IMR-90 (cell line): ENCODE results near the gene ZSCAN5B. TPM values are rescaled to one million over a fixed set of nuclear protein-coding genes. Genes with fewer than 3 reads are reported as not detected.

Experiments
- ATAC-seq: fragments of 200-7000 bp; cut with Tn5 transposase; 2 replicates; pipeline ENCODE4 v1.9.1; 2020; ENCODE audit warnings: low read depth, mild to moderate bottlenecking, moderate library complexity
- BruUV-seq: library from RNA; stranded (reverse); fragments of 400-500 nt; replicated peaks from 2 replicates; lab custom pipeline; 2021; lab: Mats Ljungman, UMichigan
- CTCF ChIA-PET: fragments of 300-600 bp; formaldehyde crosslinking; extraction: SDS; loops from one replicate; lab custom pipeline; 2021; ENCODE audit warnings: antibody characterized with exemption; lab: Yijun Ruan, JAX
- POLR2A ChIA-PET: fragments of 300-600 bp; sonication (Branson Sonifier 250); formaldehyde crosslinking; loops from one replicate; lab custom pipeline; 2022; ENCODE audit warnings: antibody characterized with exemption; ENCODE audit not compliant: unreplicated experiment; lab: Charles Lee
- DNase-seq: peaks from one replicate; pipeline ENCODE4 v3.0.0; 2013
- H2AFZ ChIP-seq: replicated peaks from 2 replicates; pipeline ENCODE3; 2013; ENCODE audit warnings: low read length, mild to moderate bottlenecking; ENCODE audit not compliant: poor library complexity
- H2AK5ac ChIP-seq: 2 replicates; pipeline ENCODE4 v1.6.1; 2013; ENCODE audit warnings: low read depth, low read length, inconsistent platforms
- H2AK9ac ChIP-seq: replicated peaks from 2 replicates; pipeline ENCODE3; 2013; ENCODE audit warnings: mild to moderate bottlenecking, low read depth, low read length, moderate library complexity; ENCODE audit not compliant: poor library complexity
- H2BK120ac ChIP-seq: 2 replicates; pipeline ENCODE4 v1.6.1; 2013; ENCODE audit warnings: low read depth, low read length, inconsistent platforms
- H2BK15ac ChIP-seq: 3 replicates; pipeline ENCODE4 v1.6.1; 2013; ENCODE audit warnings: low read depth, low read length, inconsistent platforms
- H2BK20ac ChIP-seq: 2 replicates; pipeline ENCODE4 v1.6.1; 2013; ENCODE audit warnings: low read depth, mild to moderate bottlenecking, inconsistent platforms, low read length, moderate library complexity
- H2BK5ac ChIP-seq: 2 replicates; pipeline ENCODE4 v1.6.1; 2013; ENCODE audit warnings: mild to moderate bottlenecking, low read depth, low read length, inconsistent platforms; ENCODE audit not compliant: poor library complexity, severe bottlenecking
- H3K14ac ChIP-seq: replicated peaks from 2 replicates; pipeline ENCODE4 v1.6.1; 2013; ENCODE audit warnings: low read depth, low read length, inconsistent platforms
- H3K18ac ChIP-seq: 2 replicates; pipeline ENCODE4 v1.6.1; 2013; ENCODE audit warnings: low read depth, low read length, control low read depth
- H3K23ac ChIP-seq: 2 replicates; pipeline ENCODE4 v1.6.1; 2013; ENCODE audit warnings: low read depth, low read length, inconsistent platforms
- H3K27ac ChIP-seq: 2 replicates; pipeline ENCODE4 v1.5.1; 2013; ENCODE audit warnings: mild to moderate bottlenecking, control low read depth, low read length; ENCODE audit not compliant: insufficient read depth
- H3K27me3 ChIP-seq: 2 replicates; pipeline ENCODE4 v1.6.1; 2013; ENCODE audit warnings: low read length; ENCODE audit not compliant: control insufficient read depth, insufficient read depth
- H3K36me3 ChIP-seq: 2 replicates; pipeline ENCODE4 v1.6.1; 2013; ENCODE audit warnings: low read length, mixed read lengths; ENCODE audit not compliant: control insufficient read depth, insufficient read depth
- H3K4ac ChIP-seq: 2 replicates; pipeline ENCODE4 v1.6.1; 2013; ENCODE audit warnings: low read depth, low read length, inconsistent platforms
- H3K4me1 ChIP-seq: 2 replicates; pipeline ENCODE4 v1.6.1; 2013; ENCODE audit warnings: low read length, mixed read lengths; ENCODE audit not compliant: control insufficient read depth, insufficient read depth
- H3K4me2 ChIP-seq: 2 replicates; pipeline ENCODE4 v1.6.1; 2013; ENCODE audit warnings: low read depth, mild to moderate bottlenecking, control low read depth, low read length, moderate library complexity
- H3K4me3 ChIP-seq: 2 replicates; pipeline ENCODE4 v1.5.1; 2013; ENCODE audit warnings: low read depth, mild to moderate bottlenecking, control low read depth, low read length, moderate library complexity; ENCODE audit not compliant: insufficient read depth
- H3K56ac ChIP-seq: 2 replicates; pipeline ENCODE4 v1.6.1; 2013; ENCODE audit warnings: low read length, inconsistent platforms; ENCODE audit not compliant: insufficient read depth; ENCODE audit errors: extremely low read depth
- H3K79me1 ChIP-seq, 2 experiments: 2 replicates each; pipeline ENCODE4 v1.6.1; 2013; ENCODE audit warnings: low read length in 2 of 2, inconsistent platforms in 1 of 2, low read depth in 1 of 2
- H3K9ac ChIP-seq: 2 replicates; pipeline ENCODE4 v1.6.1; 2013; ENCODE audit warnings: low read depth, low read length, control low read depth
- H3K9me1 ChIP-seq: 2 replicates; pipeline ENCODE4 v1.6.1; 2013; ENCODE audit warnings: low read length, inconsistent platforms; ENCODE audit not compliant: insufficient read depth
- H3K9me3 ChIP-seq: 2 replicates; pipeline ENCODE4 v1.6.1; 2013; ENCODE audit warnings: low read length; ENCODE audit not compliant: control insufficient read depth, insufficient read depth
- H4K20me1 ChIP-seq: 2 replicates; pipeline ENCODE4 v1.6.1; 2013; ENCODE audit warnings: low read length, inconsistent platforms; ENCODE audit not compliant: insufficient read depth
- H4K5ac ChIP-seq: 2 replicates; pipeline ENCODE4 v1.6.1; 2013; ENCODE audit warnings: mild to moderate bottlenecking, low read depth, low read length, control low read depth
- H4K8ac ChIP-seq, 2 experiments: 2 replicates each; pipeline ENCODE4 v1.6.1; 2013; ENCODE audit warnings: low read depth in 2 of 2, low read length in 2 of 2, control low read depth in 1 of 2, inconsistent platforms in 1 of 2
- H4K91ac ChIP-seq: 2 replicates; pipeline ENCODE4 v1.6.1; 2013; ENCODE audit warnings: low read depth, low read length, inconsistent platforms; ENCODE audit not compliant: insufficient read depth
- BHLHE40 ChIP-seq: fragments of 150-350 bp; IDR thresholded peaks from 2 replicates; pipeline ENCODE4 v1.6.1; 2016; ENCODE audit warnings: mild to moderate bottlenecking, low read depth, low read length
- CHD1 ChIP-seq: IDR thresholded peaks from 2 replicates; pipeline ENCODE4 v1.6.1; 2012; ENCODE audit warnings: low read depth, low read length, improper control_type of control experiment
- FOS ChIP-seq: fragments of 150-350 bp; IDR thresholded peaks from 2 replicates; pipeline ENCODE4 v1.6.1; 2016; ENCODE audit warnings: low read depth, low read length
- MAFK ChIP-seq: IDR thresholded peaks from 2 replicates; pipeline ENCODE4 v1.6.1; 2012; ENCODE audit warnings: low read depth, low read length, improper control_type of control experiment
- NFE2L2 ChIP-seq: fragments of 150-350 bp; IDR thresholded peaks from 2 replicates; pipeline ENCODE4 v1.6.1; 2016; ENCODE audit warnings: low read depth, mild to moderate bottlenecking, low read length
- POLR2A ChIP-seq: IDR thresholded peaks from 2 replicates; pipeline ENCODE4 v1.6.1; 2012; ENCODE audit warnings: mild to moderate bottlenecking, low read depth, low read length
- RAD21 ChIP-seq: IDR thresholded peaks from 2 replicates; pipeline ENCODE4 v1.6.1; 2012; ENCODE audit warnings: low read length, improper control_type of control experiment
- RCOR1 ChIP-seq: IDR thresholded peaks from 2 replicates; pipeline ENCODE4 v1.6.1; 2012; ENCODE audit warnings: mild to moderate bottlenecking, low read length, improper control_type of control experiment; ENCODE audit not compliant: insufficient replicate concordance
- RFX5 ChIP-seq: IDR thresholded peaks from 2 replicates; pipeline ENCODE4 v1.8.0; 2012; ENCODE audit warnings: low read depth, mild to moderate bottlenecking, low read length, moderate library complexity
- WGBS, 2 experiments: methylation state at CpG; one replicate each; pipeline versions ENCODE4 v1.1.5 to v1.1.7; 2013; ENCODE audit warnings: missing lambda C conversion rate in 2 of 2; ENCODE audit not compliant: insufficient read length in 1 of 2; ENCODE audit errors: extremely low coverage in 2 of 2; 5-methylcytosine and 5-hydroxymethylcytosine counted together
- dilution Hi-C: fragments of 300-500 bp; cut with HindIII; formaldehyde crosslinking; loops from one replicate; pipeline ENCODE4 v1.14.3; 2018; ENCODE audit warnings: low sequenced_read_pairs; ENCODE audit not compliant: unreplicated experiment
- in situ Hi-C: fragments of 300-500 bp; cut with MboI; formaldehyde crosslinking; loops from 3 replicates; pipeline ENCODE4 v1.14.3; 2019; ENCODE audit warnings: low sequenced_read_pairs, inconsistent platforms, mixed read lengths
- intact Hi-C: fragments of 100-400 bp; cut with micrococcal nuclease; formaldehyde crosslinking; loops from 2 replicates; pipeline ENCODE4 v1.10.0; 2022
- polyA plus RNA-seq, 3 experiments: library from polyadenylated mRNA; depleted of rRNA; stranded (reverse); fragments of >200 nt; gene quantifications; 2 replicates each; pipeline ENCODE4 v1.2.3, GENCODE V29; 2012; ENCODE audit warnings: low replicate concordance in 1 of 3
- total RNA-seq: library from RNA; depleted of rRNA; stranded (reverse); fragments of >200 nt; gene quantifications from 2 replicates; pipeline ENCODE4 v1.2.3, GENCODE V29; 2012
- TF ChIP-seq, protein P1 (sequence below): conservative IDR thresholded peaks from 2 replicates; pipeline ENCODE4 v1.5.1; 2012; ENCODE audit warnings: mild to moderate bottlenecking, low read depth, low read length, improper control_type of control experiment
- TF ChIP-seq, protein P2 (sequence below): fragments of 150-350 bp; IDR thresholded peaks from 2 replicates; pipeline ENCODE4 v1.6.1; 2016; ENCODE audit warnings: low read depth, mild to moderate bottlenecking, low read length, moderate library complexity, borderline replicate concordance
- TF ChIP-seq, protein P3 (sequence below): fragments of 150-350 bp; IDR thresholded peaks from 2 replicates; pipeline ENCODE4 v1.6.1; 2017; ENCODE audit warnings: mild to moderate bottlenecking, antibody characterized with exemption, low read length, low read depth

ZSCAN5B gene
- total and polyA plus RNA-seq, 2 of the 4 experiments (the other 2 are of a cell fraction), result not detected

DNA sequence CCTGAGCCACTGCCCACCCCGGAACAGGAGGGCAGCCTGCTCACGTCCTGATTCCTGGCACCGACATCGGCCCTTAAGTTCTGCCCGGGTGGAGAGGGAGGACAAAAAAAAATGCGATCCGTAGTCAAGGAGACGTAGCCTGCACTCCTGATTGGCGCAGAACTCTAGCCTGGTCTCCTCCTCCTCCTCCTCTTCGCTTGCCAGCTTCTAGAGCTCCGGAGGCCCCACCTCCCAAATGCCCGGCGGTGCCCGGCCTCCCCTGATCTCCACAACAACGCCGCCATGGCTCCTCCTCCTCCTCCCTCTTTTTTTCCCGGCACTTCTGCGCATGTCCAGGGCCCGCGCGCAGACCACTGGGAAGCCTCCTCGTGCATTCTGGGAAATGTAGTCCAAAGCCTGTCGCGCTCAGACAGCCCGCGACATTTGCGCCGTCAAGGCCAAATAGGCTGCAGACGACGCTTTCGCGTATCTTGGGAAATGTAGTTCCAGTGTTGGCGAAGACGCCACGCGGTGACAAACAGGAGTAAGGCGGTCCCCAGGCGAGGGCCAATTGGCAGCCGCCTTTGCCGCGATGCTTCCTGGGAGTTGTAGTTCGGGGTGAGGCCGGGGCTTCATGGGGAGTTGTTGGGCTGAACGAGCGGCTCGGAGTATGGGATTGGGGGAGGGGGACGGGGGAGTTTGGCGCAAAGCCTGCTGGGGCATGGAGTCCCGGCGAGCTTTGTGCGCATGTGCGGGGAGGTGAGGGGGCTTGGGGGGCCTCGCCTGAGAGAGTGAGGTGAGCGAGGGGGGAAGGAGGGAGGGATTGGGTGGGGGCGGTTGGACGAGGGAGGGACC, 56.8 kb downstream of the ZSCAN5B start, which contains the start of gene ZNF444:
Gene ZNF444, plus strand, starts transcription at position 705 of the 834 bp plus-strand sequence. CDS start 5,625 bp downstream, outside the sequence.
- Histone ChIP-seq H2BK120ac (peak within 1 kb of the TSS; percentile 58; the same call in 1 of the 2 replicates), H3K4me1 (no peaks in the 10 kb centered on the region; the same call in 1 of the 2 replicates), H2AK5ac (peak within 1 kb of the TSS; percentile 72), H4K8ac (peak within 1 kb of the TSS; percentile 77 to 88), H3K9me3 (no peaks in the 10 kb centered on the region), H2BK20ac (no peak within 1 kb of the TSS; the same call in 1 of the 2 replicates), H4K5ac (peak within 1 kb of the TSS; percentile 36), H3K36me3 (peaks cover 6% of the 10 kb centered on the region), H4K20me1 (peaks cover 3% of the 10 kb centered on the region; the same call in 1 of the 2 replicates), H3K27ac (peak within 1 kb of the TSS; percentile 73), H2AFZ (peak within 1 kb of the TSS; percentile 95), H3K9me1 (peaks cover 22% of the 10 kb centered on the region), H3K18ac (0 out of 2 replicates have a peak within 1 kb of the TSS, but pooled peaks have one; percentile 17), H3K56ac (peak within 1 kb of the TSS; percentile 44; the same call in 1 of the 2 replicates), H2BK15ac (no peak within 1 kb of the TSS), H3K14ac (peak within 1 kb of the TSS; percentile 82), H3K79me1 (peaks cover 18 to 37% of the 10 kb centered on the region in 2 experiments), H2BK5ac (peak within 1 kb of the TSS; percentile 74), H3K23ac (peak within 1 kb of the TSS; percentile 71), H3K4me3 (peak within 1 kb of the TSS; percentile 38), H2AK9ac (peak within 1 kb of the TSS; percentile 95), H3K4me2 (peak within 1 kb of the TSS; percentile 93), H3K27me3 (no peaks in the 10 kb centered on the region), H4K91ac (peak within 1 kb of the TSS; percentile 61), H3K9ac (peak within 1 kb of the TSS; percentile 72), H3K4ac (peak within 1 kb of the TSS; percentile 67)
- in situ Hi-C loops, result loop anchor here (25.0 kb wide), 2 partner anchors 453 to 1678 kb away; partner anchors contain the start of genes CDC42EP5, EPN1 and LENG9
- ATAC-seq (peak; percentile 93), DNase-seq (peak; percentile 99)
- 1% methylated on average over 25 of the region's 56 CpGs; no CpG with 5 or more reads in 1 of the 2 experiments for WGBS, 2 experiments
- BruUV-seq, result no TSS peak
- ChIA-PET POLR2A (interaction anchor here (0.6 to 1.5 kb wide), 2 partner anchors 12 to 20 kb away, joined by 8 read pairs; partner anchors contain the start of gene ZNF787), CTCF (interaction anchor here (0.6 kb wide), 1 partner anchor 192 kb away, joined by 3 read pairs; no protein-coding TSS in a partner anchor)
- dilution Hi-C loops, result no loop called here
- intact Hi-C loops, result loop anchor here (2.0 kb wide), 2 partner anchors 20 to 60 kb away; partner anchors contain the start of gene ZNF787
- TF ChIP-seq NFE2L2, result no peak
- TF ChIP-seq FOS, result 0 out of 2 replicates have a peak, but pooled peaks have one; percentile 12
- TF ChIP-seq RCOR1, result no peak
- TF ChIP-seq, protein P1, sequence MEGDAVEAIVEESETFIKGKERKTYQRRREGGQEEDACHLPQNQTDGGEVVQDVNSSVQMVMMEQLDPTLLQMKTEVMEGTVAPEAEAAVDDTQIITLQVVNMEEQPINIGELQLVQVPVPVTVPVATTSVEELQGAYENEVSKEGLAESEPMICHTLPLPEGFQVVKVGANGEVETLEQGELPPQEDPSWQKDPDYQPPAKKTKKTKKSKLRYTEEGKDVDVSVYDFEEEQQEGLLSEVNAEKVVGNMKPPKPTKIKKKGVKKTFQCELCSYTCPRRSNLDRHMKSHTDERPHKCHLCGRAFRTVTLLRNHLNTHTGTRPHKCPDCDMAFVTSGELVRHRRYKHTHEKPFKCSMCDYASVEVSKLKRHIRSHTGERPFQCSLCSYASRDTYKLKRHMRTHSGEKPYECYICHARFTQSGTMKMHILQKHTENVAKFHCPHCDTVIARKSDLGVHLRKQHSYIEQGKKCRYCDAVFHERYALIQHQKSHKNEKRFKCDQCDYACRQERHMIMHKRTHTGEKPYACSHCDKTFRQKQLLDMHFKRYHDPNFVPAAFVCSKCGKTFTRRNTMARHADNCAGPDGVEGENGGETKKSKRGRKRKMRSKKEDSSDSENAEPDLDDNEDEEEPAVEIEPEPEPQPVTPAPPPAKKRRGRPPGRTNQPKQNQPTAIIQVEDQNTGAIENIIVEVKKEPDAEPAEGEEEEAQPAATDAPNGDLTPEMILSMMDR, result no peak
- TF ChIP-seq, protein P2, sequence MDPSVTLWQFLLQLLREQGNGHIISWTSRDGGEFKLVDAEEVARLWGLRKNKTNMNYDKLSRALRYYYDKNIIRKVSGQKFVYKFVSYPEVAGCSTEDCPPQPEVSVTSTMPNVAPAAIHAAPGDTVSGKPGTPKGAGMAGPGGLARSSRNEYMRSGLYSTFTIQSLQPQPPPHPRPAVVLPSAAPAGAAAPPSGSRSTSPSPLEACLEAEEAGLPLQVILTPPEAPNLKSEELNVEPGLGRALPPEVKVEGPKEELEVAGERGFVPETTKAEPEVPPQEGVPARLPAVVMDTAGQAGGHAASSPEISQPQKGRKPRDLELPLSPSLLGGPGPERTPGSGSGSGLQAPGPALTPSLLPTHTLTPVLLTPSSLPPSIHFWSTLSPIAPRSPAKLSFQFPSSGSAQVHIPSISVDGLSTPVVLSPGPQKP, result 0 out of 2 replicates have a peak, but pooled peaks have one; percentile 0
- no peak for TF ChIP-seq BHLHE40
- TF ChIP-seq RAD21, result no peak
- no peak for TF ChIP-seq CHD1
- TF ChIP-seq RFX5, result no peak
- TF ChIP-seq, protein P3, sequence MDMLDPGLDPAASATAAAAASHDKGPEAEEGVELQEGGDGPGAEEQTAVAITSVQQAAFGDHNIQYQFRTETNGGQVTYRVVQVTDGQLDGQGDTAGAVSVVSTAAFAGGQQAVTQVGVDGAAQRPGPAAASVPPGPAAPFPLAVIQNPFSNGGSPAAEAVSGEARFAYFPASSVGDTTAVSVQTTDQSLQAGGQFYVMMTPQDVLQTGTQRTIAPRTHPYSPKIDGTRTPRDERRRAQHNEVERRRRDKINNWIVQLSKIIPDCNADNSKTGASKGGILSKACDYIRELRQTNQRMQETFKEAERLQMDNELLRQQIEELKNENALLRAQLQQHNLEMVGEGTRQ, result peak; percentile 39
- TF ChIP-seq MAFK, result no peak
- peak; percentile 63; the same call in 1 of the 2 replicates for TF ChIP-seq POLR2A
